Choroid plexus epithelial cell (primary cell): Measurements from ENCODE around the gene NDOR1.
A peak's percentile ranks its signal among the peaks of the same experiment; 100 is the strongest.

Experiments
- DNase-seq: peaks from one replicate; pipeline ENCODE4 v3.0.0-alpha.2; 2010; ENCODE audit warnings: low read depth
- H3K4me3 ChIP-seq: 2 replicates; pipeline ENCODE4 v1.5.1; 2011; ENCODE audit warnings: low read depth, mild to moderate bottlenecking, control low read depth, low read length, moderate library complexity
- CTCF ChIP-seq: conservative IDR thresholded peaks from 2 replicates; pipeline ENCODE4 v1.5.1; 2011; ENCODE audit warnings: low read depth, mild to moderate bottlenecking, control low read depth, inconsistent platforms, low read length, moderate library complexity

The NDOR1 gene

DNA sequence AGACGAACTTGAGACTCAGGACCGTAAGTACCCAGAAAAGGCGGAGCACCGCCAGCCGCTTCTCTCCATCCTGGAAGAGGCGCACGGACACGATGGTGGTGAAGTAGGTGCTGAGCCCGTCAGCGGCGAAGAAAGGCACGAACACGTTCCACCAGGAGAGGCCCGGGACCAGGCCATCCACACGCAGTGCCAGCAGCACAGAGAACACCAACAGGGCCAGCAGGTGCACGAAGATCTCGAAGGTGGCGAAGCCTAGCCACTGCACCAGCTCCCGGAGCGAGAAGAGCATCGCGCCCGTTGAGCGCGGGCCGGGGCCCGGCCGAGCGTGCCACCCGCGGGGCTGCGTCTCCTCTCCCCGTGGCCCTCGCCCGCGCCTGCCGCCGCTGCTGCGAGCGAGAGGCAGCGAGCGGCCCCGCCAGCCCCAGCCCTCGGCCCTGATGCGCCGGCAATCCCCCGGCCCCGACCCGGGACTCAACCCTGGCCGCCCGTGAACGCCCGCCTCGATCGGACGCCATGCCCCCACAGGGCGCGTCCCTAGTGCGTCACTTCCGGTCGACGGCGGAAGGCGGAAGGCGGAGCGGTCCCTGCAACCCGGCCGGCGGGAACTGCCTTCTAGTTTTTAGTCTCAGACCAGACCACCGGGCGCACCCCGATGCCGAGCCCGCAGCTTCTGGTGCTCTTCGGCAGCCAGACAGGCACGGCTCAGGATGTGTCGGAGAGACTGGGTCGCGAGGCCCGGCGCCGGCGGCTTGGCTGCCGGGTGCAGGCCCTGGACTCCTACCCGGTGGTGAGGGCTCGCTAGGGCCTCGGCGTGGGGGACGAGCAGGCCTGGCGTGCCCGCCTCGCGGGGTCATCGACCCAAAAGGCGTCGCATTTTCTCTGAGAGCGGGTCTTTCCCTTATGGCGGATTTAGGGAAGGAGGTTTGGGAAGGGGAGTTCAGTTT lies at the start of gene NDOR1, which contains the start of gene TMEM203:
Gene NDOR1 (plus strand): TSS at position 575 of the 944 bp plus-strand sequence. CDS start 78 bp downstream, at position 653.
Gene TMEM203 (minus strand): TSS at position 523 of the 944 bp plus-strand sequence. CDS start 234 bp downstream, at position 289.
- peak; percentile 80 for DNase-seq
- no peak for TF ChIP-seq CTCF
- peak within 1 kb of the TSS; percentile 94 for H3K4me3 ChIP-seq

- H3K4me3 ChIP-seq = peak overlapping the region; percentile 43
- TF ChIP-seq CTCF = no peak
These were observed 48.7 kb upstream of the NDOR1 start for GRCh38 chr9:137156567-137157375.

GRCh38 chr9:137157618-137158415 lies 47.7 kb upstream of the NDOR1 start:
- TF ChIP-seq CTCF = no peak
- H3K4me3 ChIP-seq = no peak overlapping the region
- DNase-seq = no peak

More at GRCh38 chr9:137156567-137157375, 48.7 kb upstream of the NDOR1 start:
- DNase-seq = peak; percentile 51

DNA sequence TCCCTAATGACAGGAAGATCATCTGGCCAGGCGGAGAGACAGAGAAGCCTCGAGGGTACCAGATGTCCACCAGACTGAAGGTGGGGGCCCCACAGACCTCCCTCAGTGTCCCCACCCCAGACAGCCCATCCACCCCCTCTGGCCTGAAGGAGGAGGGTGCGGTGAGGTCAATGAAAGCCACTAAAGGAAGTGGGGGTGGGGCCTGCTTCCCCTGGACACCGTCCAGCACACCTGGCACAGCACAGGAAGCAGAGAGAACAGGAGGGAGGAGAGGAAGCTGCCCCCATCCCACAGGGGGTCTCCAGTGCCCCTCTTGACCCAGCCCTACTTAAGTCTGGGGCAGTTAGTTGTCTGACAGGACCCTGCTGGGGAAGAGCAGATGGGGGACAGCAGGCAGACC lies 46.9 kb upstream of the NDOR1 start:
- no peak for TF ChIP-seq CTCF
- DNase-seq = no peak
- H3K4me3 ChIP-seq = no peak overlapping the region

GRCh38 chr9:137159105-137160053 lies 46.1 kb upstream of the NDOR1 start:
- TF ChIP-seq CTCF = no peak
- DNase-seq = no peak
- H3K4me3 ChIP-seq = no peak overlapping the region

- TF ChIP-seq CTCF = no peak
- no peak overlapping the region for H3K4me3 ChIP-seq
These were observed 45.5 kb upstream of the NDOR1 start for GRCh38 chr9:137160054-137160425.

More at GRCh38 chr9:137160054-137160425, 45.5 kb upstream of the NDOR1 start:
- DNase-seq = no peak
